GM18498 (cell line): ENCODE measurements around the gene KLHL29.

Experiments
- ATAC-seq: cut with Tn5 transposase; IDR thresholded peaks from one replicate; pipeline ENCODE4 v1.9.1; 2021; ENCODE audit warnings: mild to moderate bottlenecking, moderate library complexity; ENCODE audit not compliant: unreplicated experiment

Gene KLHL29

GRCh38 chr2:23489471-23490322 lies 104.7 kb downstream of the KLHL29 start:
- ATAC-seq = no peak

GRCh38 chr2:23491591-23492336 lies 106.8 kb downstream of the KLHL29 start:
- no peak for ATAC-seq

GRCh38 chr2:23492337-23492675 lies 107.3 kb downstream of the KLHL29 start:
- ATAC-seq = no peak

- no peak for ATAC-seq
Observed at GRCh38 chr2:23492921-23493320, 107.9 kb downstream of the KLHL29 start.

- no peak for ATAC-seq
Observed at GRCh38 chr2:23493846-23494245, 108.9 kb downstream of the KLHL29 start.

- no peak for ATAC-seq
Observed at GRCh38 chr2:23494286-23494685, 109.3 kb downstream of the KLHL29 start.

- ATAC-seq = no peak
Observed at GRCh38 chr2:23495661-23496114, 110.7 kb downstream of the KLHL29 start.

GRCh38 chr2:23496456-23496855 lies 111.5 kb downstream of the KLHL29 start:
- no peak for ATAC-seq

- no peak for ATAC-seq
Observed at GRCh38 chr2:23497063-23497462, 112.1 kb downstream of the KLHL29 start.

- no peak for ATAC-seq
Observed at GRCh38 chr2:23497536-23497935, 112.6 kb downstream of the KLHL29 start.

GRCh38 chr2:23498943-23499342 lies 114.0 kb downstream of the KLHL29 start:
- ATAC-seq = no peak

GRCh38 chr2:23499439-23499838 lies 114.5 kb downstream of the KLHL29 start:
- ATAC-seq = no peak

- ATAC-seq = no peak
Observed at GRCh38 chr2:23500836-23501235, 115.9 kb downstream of the KLHL29 start.

- ATAC-seq = no peak
Observed at GRCh38 chr2:23502096-23502495, 117.1 kb downstream of the KLHL29 start.

- ATAC-seq = no peak
Observed at GRCh38 chr2:23503097-23503496, 118.1 kb downstream of the KLHL29 start.

- no peak for ATAC-seq
Observed at GRCh38 chr2:23503682-23504081, 118.7 kb downstream of the KLHL29 start.

- no peak for ATAC-seq
Observed at GRCh38 chr2:23504591-23504990, 119.6 kb downstream of the KLHL29 start.

GRCh38 chr2:23505218-23505983 lies 120.4 kb downstream of the KLHL29 start:
- no peak for ATAC-seq

GRCh38 chr2:23505984-23506380 lies 121.0 kb downstream of the KLHL29 start:
- ATAC-seq = no peak

- ATAC-seq = no peak
Observed at GRCh38 chr2:23506531-23507266, 121.7 kb downstream of the KLHL29 start.
